ENCODE data around the gene DCAF16.
A peak's percentile ranks its signal among the peaks of the same experiment; 100 is the strongest.
"Not testable (repeated sequence)": the region's sequence is repeated elsewhere in the genome, so short reads cannot be mapped to it uniquely, and the experiment has no call there.

The DCAF16 gene

GRCh38 chr4:17810260-17811077 is at the start of gene DCAF16, which contains the start of gene NCAPG:
DCAF16 (minus strand) TSS chr4:17810757; CDS start chr4:17804141, 6,616 bp downstream.
NCAPG (plus strand) TSS chr4:17810979; CDS start chr4:17811078, 99 bp downstream.
- TF ChIP-seq CTCF (conservative IDR thresholded peaks at IDR 0.05; ENCODE audit: low read depth, low read length), result no peak
- DNase-seq (ENCODE audit: low read depth), result peak; percentile 97
- peak within 1 kb of the TSS; percentile 91 for H3K4me3 ChIP-seq (ENCODE audit: low read length)

GRCh38 chr4:17859793-17860406 is 49.3 kb upstream of the DCAF16 start:
- no peak for TF ChIP-seq CTCF (conservative IDR thresholded peaks at IDR 0.05; ENCODE audit: low read depth, low read length)
- no peak for DNase-seq (ENCODE audit: low read depth)
- H3K4me3 ChIP-seq (ENCODE audit: low read length), result no peak overlapping the region

GRCh38 chr4:17854036-17854435 is 43.5 kb upstream of the DCAF16 start:
- DNase-seq (ENCODE audit: low read depth), result peak; percentile 52
- TF ChIP-seq CTCF (conservative IDR thresholded peaks at IDR 0.05; ENCODE audit: low read depth, low read length), result no peak
- H3K4me3 ChIP-seq (ENCODE audit: low read length), result no peak overlapping the region

- no peak for TF ChIP-seq CTCF (conservative IDR thresholded peaks at IDR 0.05; ENCODE audit: low read depth, low read length)
- no peak for DNase-seq (ENCODE audit: low read depth)
- no peak overlapping the region for H3K4me3 ChIP-seq (ENCODE audit: low read length)
Observed at GRCh38 chr4:17851959-17852358, 41.4 kb upstream of the DCAF16 start.

GRCh38 chr4:17850295-17850694 is 39.7 kb upstream of the DCAF16 start:
- DNase-seq (ENCODE audit: low read depth); H3K4me3 ChIP-seq (ENCODE audit: low read length): not testable (repeated sequence)

- DNase-seq (ENCODE audit: low read depth), result peak; percentile 48
- H3K4me3 ChIP-seq (ENCODE audit: low read length), result no peak overlapping the region
- no peak for TF ChIP-seq CTCF (conservative IDR thresholded peaks at IDR 0.05; ENCODE audit: low read depth, low read length)
Observed at GRCh38 chr4:17846266-17846665, 35.7 kb upstream of the DCAF16 start.

GRCh38 chr4:17823871-17824669 is 13.5 kb upstream of the DCAF16 start:
- no peak overlapping the region for H3K4me3 ChIP-seq (ENCODE audit: low read length)
- no peak for TF ChIP-seq CTCF (conservative IDR thresholded peaks at IDR 0.05; ENCODE audit: low read depth, low read length)
- DNase-seq (ENCODE audit: low read depth), result no peak
